Astrocyte (in vitro differentiated cells and primary cell): ENCODE data around the gene JAML. TPM values are rescaled to one million over a fixed set of nuclear protein-coding genes. Genes with fewer than 3 reads are reported as not detected.

ENCODE experiments used
- DNase-seq: peaks from one replicate; pipeline ENCODE4 v3.0.0-alpha.2; 2010; ENCODE audit warnings: low read depth
- FAIRE-seq: peaks from 2 replicates; lab custom pipeline; 2011; peaks lifted over from hg19 to GRCh38; lab: Jason Lieb, UNC
- H2AFZ ChIP-seq: 2 replicates; pipeline ENCODE4 v1.6.0; 2012; ENCODE audit warnings: low read depth, low read length, inconsistent platforms
- H3K27ac ChIP-seq: 2 replicates; pipeline ENCODE4 v1.5.1; 2011; ENCODE audit warnings: low read depth, low read length, inconsistent platforms
- H3K27me3 ChIP-seq: 2 replicates; pipeline ENCODE4 v1.6.0; 2011; ENCODE audit warnings: low read length, inconsistent platforms; ENCODE audit not compliant: insufficient read depth
- H3K36me3 ChIP-seq: 2 replicates; pipeline ENCODE4 v1.5.1; 2011; ENCODE audit warnings: low read length, inconsistent platforms; ENCODE audit not compliant: insufficient read depth
- H3K4me1 ChIP-seq: 2 replicates; pipeline ENCODE4 v1.5.1; 2011; ENCODE audit warnings: low read length, inconsistent platforms; ENCODE audit not compliant: insufficient read depth
- H3K4me2 ChIP-seq: 2 replicates; pipeline ENCODE4 v1.6.0; 2012; ENCODE audit warnings: low read length, inconsistent platforms
- H3K4me3 ChIP-seq: 2 replicates; pipeline ENCODE4 v1.5.1; 2011; ENCODE audit warnings: low read depth, mild to moderate bottlenecking, low read length, inconsistent platforms; ENCODE audit not compliant: insufficient read depth
- H3K79me2 ChIP-seq: 2 replicates; pipeline ENCODE4 v1.6.0; 2012; ENCODE audit warnings: mild to moderate bottlenecking, low read length, inconsistent platforms; ENCODE audit not compliant: insufficient read depth
- H3K9ac ChIP-seq: 2 replicates; pipeline ENCODE4 v1.6.0; 2012; ENCODE audit warnings: mild to moderate bottlenecking, low read length, inconsistent platforms
- H3K9me3 ChIP-seq: 2 replicates; pipeline ENCODE4 v1.5.1; 2012; ENCODE audit warnings: low read depth, mild to moderate bottlenecking, low read length, inconsistent platforms; ENCODE audit not compliant: insufficient read depth
- H4K20me1 ChIP-seq: 2 replicates; pipeline ENCODE4 v1.6.0; 2012; ENCODE audit warnings: low read length, inconsistent platforms; ENCODE audit not compliant: insufficient read depth
- H3K27ac Mint-ChIP-seq: one replicate; pipeline ENCODE4 v1.8.0; 2021; ENCODE audit warnings: mild to moderate bottlenecking, mixed read lengths; ENCODE audit not compliant: unreplicated experiment
- H3K27me3 Mint-ChIP-seq: one replicate; pipeline ENCODE4 v1.8.0; 2021; ENCODE audit warnings: low read depth, mixed read lengths; ENCODE audit not compliant: unreplicated experiment
- H3K36me3 Mint-ChIP-seq: one replicate; pipeline ENCODE4 v1.8.0; 2021; ENCODE audit warnings: low read depth, mixed read lengths; ENCODE audit not compliant: unreplicated experiment
- H3K4me1 Mint-ChIP-seq: one replicate; pipeline ENCODE4 v1.8.0; 2021; ENCODE audit warnings: low read depth, mixed read lengths; ENCODE audit not compliant: unreplicated experiment
- H3K4me3 Mint-ChIP-seq: one replicate; pipeline ENCODE4 v1.8.0; 2021; ENCODE audit warnings: mild to moderate bottlenecking, moderate library complexity, mixed read lengths; ENCODE audit not compliant: unreplicated experiment
- H3K9me3 Mint-ChIP-seq: one replicate; pipeline ENCODE4 v1.8.0; 2021; ENCODE audit warnings: mild to moderate bottlenecking, mixed read lengths; ENCODE audit not compliant: unreplicated experiment
- EZH2 ChIP-seq: IDR thresholded peaks from 2 replicates; pipeline ENCODE4 v1.6.1; 2012; ENCODE audit warnings: mild to moderate bottlenecking, low read length, inconsistent platforms; ENCODE audit not compliant: insufficient read depth
- total RNA-seq: library from RNA; stranded (reverse); gene quantifications from 2 replicates; pipeline ENCODE4 v1.2.1, GENCODE V29; 2021
- TF ChIP-seq, protein P1 (sequence below): IDR thresholded peaks from 2 replicates; pipeline ENCODE4 v1.5.1; 2011; ENCODE audit warnings: low read depth, mild to moderate bottlenecking, inconsistent platforms, low read length, moderate library complexity; ENCODE audit not compliant: insufficient read depth

The JAML gene
- total RNA-seq, 1 donor from 2014 or later: not detected

DNA sequence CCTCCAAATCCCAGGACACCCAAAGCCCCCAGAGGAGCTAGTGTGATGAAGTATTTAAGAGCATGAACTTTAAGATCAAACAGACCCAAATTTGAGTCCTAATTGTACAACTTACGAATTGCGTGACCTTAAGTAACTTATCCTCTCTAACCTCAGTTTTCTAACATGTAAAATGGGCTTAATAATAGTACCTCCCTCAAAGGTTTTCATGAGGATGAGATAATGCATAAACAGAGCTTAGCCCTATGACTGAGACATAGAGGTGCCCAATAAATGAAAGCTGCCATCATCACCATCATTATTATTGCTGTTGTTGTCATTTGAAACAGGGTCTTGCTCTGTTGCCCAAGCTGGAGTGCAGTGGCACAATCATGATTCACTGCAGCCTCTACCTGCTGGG, 57.6 kb downstream of the JAML start:
- Histone ChIP-seq H3K27me3 (peaks cover 34% of the 10 kb centered on the region), H3K4me2 (no peak overlapping the region), H2AFZ (no peak overlapping the region), H3K9me3 (no peaks in the 10 kb centered on the region), H3K9ac (no peak overlapping the region), H4K20me1 (no peaks in the 10 kb centered on the region), H3K79me2 (no peaks in the 10 kb centered on the region), H3K4me1 (no peaks in the 10 kb centered on the region), H3K4me3 (no peak overlapping the region), H3K27ac (no peak overlapping the region), H3K36me3 (no peaks in the 10 kb centered on the region)
- DNase-seq (no peak), FAIRE-seq (no peak)
- no peak for TF ChIP-seq EZH2
- TF ChIP-seq, protein P1, sequence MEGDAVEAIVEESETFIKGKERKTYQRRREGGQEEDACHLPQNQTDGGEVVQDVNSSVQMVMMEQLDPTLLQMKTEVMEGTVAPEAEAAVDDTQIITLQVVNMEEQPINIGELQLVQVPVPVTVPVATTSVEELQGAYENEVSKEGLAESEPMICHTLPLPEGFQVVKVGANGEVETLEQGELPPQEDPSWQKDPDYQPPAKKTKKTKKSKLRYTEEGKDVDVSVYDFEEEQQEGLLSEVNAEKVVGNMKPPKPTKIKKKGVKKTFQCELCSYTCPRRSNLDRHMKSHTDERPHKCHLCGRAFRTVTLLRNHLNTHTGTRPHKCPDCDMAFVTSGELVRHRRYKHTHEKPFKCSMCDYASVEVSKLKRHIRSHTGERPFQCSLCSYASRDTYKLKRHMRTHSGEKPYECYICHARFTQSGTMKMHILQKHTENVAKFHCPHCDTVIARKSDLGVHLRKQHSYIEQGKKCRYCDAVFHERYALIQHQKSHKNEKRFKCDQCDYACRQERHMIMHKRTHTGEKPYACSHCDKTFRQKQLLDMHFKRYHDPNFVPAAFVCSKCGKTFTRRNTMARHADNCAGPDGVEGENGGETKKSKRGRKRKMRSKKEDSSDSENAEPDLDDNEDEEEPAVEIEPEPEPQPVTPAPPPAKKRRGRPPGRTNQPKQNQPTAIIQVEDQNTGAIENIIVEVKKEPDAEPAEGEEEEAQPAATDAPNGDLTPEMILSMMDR: no peak
- H3K27ac Mint-ChIP-seq: no peak overlapping the region
- peaks cover 82% of the 10 kb centered on the region for H3K27me3 Mint-ChIP-seq
- H3K4me3 Mint-ChIP-seq: no peak overlapping the region
- no peaks in the 10 kb centered on the region for H3K9me3 Mint-ChIP-seq
- H3K4me1 Mint-ChIP-seq: no peaks in the 10 kb centered on the region
- no peaks in the 10 kb centered on the region for H3K36me3 Mint-ChIP-seq

DNA sequence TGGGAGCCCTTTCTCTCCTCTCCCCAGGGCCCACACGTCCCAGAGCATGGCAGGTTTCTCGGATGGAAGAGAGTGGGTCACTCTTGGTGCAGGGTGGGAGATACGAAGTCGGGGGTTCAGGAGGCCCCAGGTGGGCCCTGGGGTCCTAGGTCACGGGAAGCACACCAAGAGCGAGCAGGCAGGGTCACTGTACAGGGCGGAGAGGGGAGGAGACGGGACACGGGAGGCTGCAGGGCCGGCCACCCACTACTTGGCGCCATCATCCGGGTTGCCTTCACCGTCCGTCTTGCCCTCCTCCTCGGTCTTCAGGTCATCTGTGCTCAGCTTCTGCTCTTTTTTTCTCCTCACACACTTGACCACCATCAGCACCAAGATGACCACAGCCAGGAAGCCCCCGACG, 58.2 kb downstream of the JAML start:
- DNase-seq: no peak
- no peaks in the 10 kb centered on the region for H3K36me3 Mint-ChIP-seq
- TF ChIP-seq, protein P1: no peak
- no peak for TF ChIP-seq EZH2
- H3K36me3 ChIP-seq: no peaks in the 10 kb centered on the region
- no peaks in the 10 kb centered on the region for H3K9me3 Mint-ChIP-seq
- no peak overlapping the region for H3K4me3 ChIP-seq
- H3K4me1 ChIP-seq: no peaks in the 10 kb centered on the region
- no peak overlapping the region for H3K4me2 ChIP-seq
- peaks cover 30% of the 10 kb centered on the region for H3K27me3 ChIP-seq
- no peak overlapping the region for H3K27ac ChIP-seq
- H3K79me2 ChIP-seq: no peaks in the 10 kb centered on the region
- no peaks in the 10 kb centered on the region for H3K4me1 Mint-ChIP-seq
- no peak overlapping the region for H3K4me3 Mint-ChIP-seq
- H3K27me3 Mint-ChIP-seq: peaks cover 83% of the 10 kb centered on the region
- H3K9ac ChIP-seq: no peak overlapping the region
- no peak for FAIRE-seq
- H3K27ac Mint-ChIP-seq: no peak overlapping the region
- no peaks in the 10 kb centered on the region for H3K9me3 ChIP-seq
- no peaks in the 10 kb centered on the region for H4K20me1 ChIP-seq
- H2AFZ ChIP-seq: peak overlapping the region; percentile 63

DNA sequence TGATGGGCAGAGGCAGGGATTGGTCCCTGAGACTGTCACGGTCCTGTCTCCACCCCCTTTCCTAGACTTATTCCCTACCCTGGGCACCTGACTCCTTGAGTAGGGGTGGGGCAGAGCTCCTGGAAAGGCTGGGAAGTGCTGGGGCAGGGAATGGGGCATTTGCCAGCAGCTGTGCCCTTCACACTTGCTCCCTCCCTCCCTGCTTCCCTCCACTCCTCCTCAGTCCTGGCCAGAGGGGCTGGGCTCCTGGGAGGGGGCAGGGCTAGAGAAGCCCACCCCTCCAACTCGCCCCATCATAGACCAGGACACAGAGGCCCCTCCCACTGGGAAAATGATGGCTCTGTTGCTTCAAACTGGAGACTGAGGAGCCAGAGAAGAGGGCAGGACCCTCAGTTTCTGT, 59.9 kb downstream of the JAML start:
- FAIRE-seq (no peak), DNase-seq (no peak)
- peaks cover 18% of the 10 kb centered on the region for H3K27me3 ChIP-seq
- no peaks in the 10 kb centered on the region for H3K9me3 ChIP-seq
- Mint-ChIP-seq H3K36me3 (no peaks in the 10 kb centered on the region), H3K27ac (no peak overlapping the region), H3K9me3 (peaks cover 2% of the 10 kb centered on the region), H3K4me3 (no peak overlapping the region), H3K4me1 (no peaks in the 10 kb centered on the region), H3K27me3 (peaks cover 80% of the 10 kb centered on the region)
- no peak overlapping the region for H2AFZ ChIP-seq
- no peak overlapping the region for H3K27ac ChIP-seq
- no peaks in the 10 kb centered on the region for H3K79me2 ChIP-seq
- H3K4me1 ChIP-seq: no peaks in the 10 kb centered on the region
- TF ChIP-seq, protein P1: no peak
- TF ChIP-seq EZH2: no peak
- no peak overlapping the region for H3K4me2 ChIP-seq
- H3K4me3 ChIP-seq: no peak overlapping the region
- no peak overlapping the region for H3K9ac ChIP-seq
- no peaks in the 10 kb centered on the region for H3K36me3 ChIP-seq
- no peaks in the 10 kb centered on the region for H4K20me1 ChIP-seq
